HepG2 (cell line): ENCODE data around the gene MOK. TPM values are rescaled to one million over a fixed set of nuclear protein-coding genes. Genes with fewer than 3 reads are reported as not detected.

Source experiments
- ATAC-seq: fragments of 200-7000 bp; cut with Tn5 transposase; 3 replicates; pipeline ENCODE4 v1.9.1; 2020; ENCODE audit warnings: mild to moderate bottlenecking, moderate library complexity
- BruUV-seq: library from RNA; stranded (reverse); fragments of 400-500 nt; replicated peaks from 2 replicates; lab custom pipeline; 2021; lab: Mats Ljungman, UMichigan
- CTCF ChIA-PET: fragments of 300-600 bp; formaldehyde crosslinking; extraction: SDS; loops from one replicate; lab custom pipeline; 2021; ENCODE audit warnings: low total read pairs, inconsistent platforms, low intra/inter-chr PET ratio; lab: Yijun Ruan, JAX
- POLR2A ChIA-PET: fragments of 350-600 bp; sonication (Branson Sonifier 250); formaldehyde crosslinking; loops from one replicate; lab custom pipeline; 2020; ENCODE audit warnings: antibody characterized with exemption, inconsistent platforms; lab: Yijun Ruan, JAX
- DNase-seq: peaks from one replicate; pipeline ENCODE4 v3.0.0-alpha.2; 2015; ENCODE audit warnings: low spot score
- FAIRE-seq: peaks from 3 replicates; lab custom pipeline; 2011; peaks lifted over from hg19 to GRCh38; lab: Jason Lieb, UNC
- H2AFZ ChIP-seq: one replicate; pipeline ENCODE4 v1.6.1; 2011; ENCODE audit warnings: low read length, inconsistent platforms
- H3K27ac ChIP-seq: fragments of 300-600 bp; 3 replicates; pipeline ENCODE4 v1.8.0; 2011; ENCODE audit warnings: mixed run types, mild to moderate bottlenecking, mixed read lengths, low read length, inconsistent platforms; ENCODE audit not compliant: insufficient read depth; ENCODE audit errors: extremely low read length
- H3K27me3 ChIP-seq, 2 experiments: fragments of 200-600 bp in 1 of 2; 2 replicates in 1 of 2; 3 replicates in 1 of 2; pipeline versions ENCODE4 v1.6.0 to v1.8.0; 2011; ENCODE audit warnings: low read length in 2 of 2, mild to moderate bottlenecking in 2 of 2, moderate library complexity in 2 of 2, inconsistent platforms in 1 of 2; ENCODE audit not compliant: insufficient read depth in 2 of 2, control insufficient read depth in 1 of 2
- H3K36me3 ChIP-seq, 2 experiments: fragments of 200-600 bp in 1 of 2; replicated peaks in 1 of 2; 2 replicates in 1 of 2; 3 replicates in 1 of 2; pipeline versions ENCODE4 v1.5.1 to v1.8.0; 2011; ENCODE audit warnings: low read length in 2 of 2, inconsistent platforms in 1 of 2; ENCODE audit not compliant: insufficient read depth in 2 of 2, control insufficient read depth in 1 of 2
- H3K4me1 ChIP-seq: 2 replicates; pipeline ENCODE4 v1.5.1; 2012; ENCODE audit warnings: low read length, inconsistent platforms; ENCODE audit not compliant: insufficient read depth
- H3K4me2 ChIP-seq: 2 replicates; pipeline ENCODE4 v1.6.0; 2011; ENCODE audit warnings: low read depth, low read length, inconsistent platforms
- H3K4me3 ChIP-seq, 3 experiments: fragments of 200-600 bp in 1 of 3; sonication (generic), shearing (Covaris generic) in 1 of 3; replicated peaks in 1 of 3; 2 replicates each; pipeline ENCODE4 v1.5.1; 2011 to 2016; ENCODE audit warnings: low read length in 3 of 3, inconsistent platforms in 2 of 3, low read depth in 2 of 3, mild to moderate bottlenecking in 2 of 3, control low read depth in 1 of 3, mixed read lengths in 1 of 3; ENCODE audit not compliant: insufficient read depth in 1 of 3
- H3K79me2 ChIP-seq: one replicate; pipeline ENCODE4 v1.6.1; 2011; ENCODE audit warnings: low read length, inconsistent platforms; ENCODE audit not compliant: insufficient read depth
- H3K9ac ChIP-seq: 2 replicates; pipeline ENCODE4 v1.6.0; 2011; ENCODE audit warnings: mild to moderate bottlenecking, low read depth, low read length, inconsistent platforms; ENCODE audit not compliant: insufficient read depth
- H3K9me3 ChIP-seq: 2 replicates; pipeline ENCODE4 v1.5.1; 2012; ENCODE audit warnings: mild to moderate bottlenecking, low read length
- H4K20me1 ChIP-seq: 2 replicates; pipeline ENCODE4 v1.6.0; 2011; ENCODE audit warnings: inconsistent platforms, mild to moderate bottlenecking, low read length, moderate library complexity; ENCODE audit not compliant: insufficient read depth
- CENPX ChIP-seq: sonication (generic); formaldehyde crosslinking; IDR thresholded peaks from 2 replicates; pipeline ENCODE4 v1.9.0; 2021; ENCODE audit warnings: mild to moderate bottlenecking, missing genetic modification reagents, moderate library complexity
- REXO4 ChIP-seq: sonication (generic); formaldehyde crosslinking; IDR thresholded peaks from 2 replicates; pipeline ENCODE4 v1.8.0; 2022; ENCODE audit warnings: missing genetic modification reagents, mild to moderate bottlenecking, borderline replicate concordance
- SNAPC2 ChIP-seq: sonication (generic); formaldehyde crosslinking; IDR thresholded peaks from 2 replicates; pipeline ENCODE4 v1.8.1; 2022; ENCODE audit warnings: mild to moderate bottlenecking, missing genetic modification reagents
- ZNF124 ChIP-seq: sonication (generic); formaldehyde crosslinking; IDR thresholded peaks from 2 replicates; pipeline ENCODE4 v1.4.0; 2020; ENCODE audit warnings: missing genetic modification reagents
- ZNF713 ChIP-seq: sonication (generic); formaldehyde crosslinking; IDR thresholded peaks from 2 replicates; pipeline ENCODE4 v1.4.0; 2020; ENCODE audit warnings: mild to moderate bottlenecking, missing genetic modification reagents
- WGBS: methylation state at CpG from one replicate; pipeline ENCODE4 v1.1.6; 2017; ENCODE audit warnings: low lambda C conversion rate; 5-methylcytosine and 5-hydroxymethylcytosine counted together
- in situ Hi-C: cut with HindIII; loops from 2 replicates; pipeline ENCODE4 v1.10.0; 2017; ENCODE audit warnings: low pct_unique_long_range_greater_than_20kb; ENCODE audit not compliant: extremely low pct_ligation_motif_present
- intact Hi-C: fragments of 100-400 bp; cut with micrococcal nuclease; formaldehyde crosslinking; loops from one replicate; pipeline ENCODE4 v1.10.0; 2022; ENCODE audit not compliant: unreplicated experiment
- polyA plus RNA-seq, 8 experiments: library from polyadenylated mRNA; depleted of rRNA in 3 of 8; stranded (reverse) in 7 of 8; unstranded in 1 of 8; fragments of >200 nt; fragmentation: Illumina TruSeq in 4 of 8; extraction: Trizol in 4 of 8; gene quantifications; 2 replicates each; pipeline versions ENCODE4 v1.2.1 to v1.2.3, GENCODE V29; 2011 to 2016; ENCODE audit warnings: low read depth in 4 of 8, missing spikeins in 1 of 8, mixed read lengths in 1 of 8; ENCODE audit not compliant: insufficient read depth in 1 of 8
- total RNA-seq, 5 experiments: library from RNA; depleted of rRNA; stranded (reverse); fragments of >200 nt; fragmentation: Illumina TruSeq; extraction: Trizol; gene quantifications; 2 replicates each; pipeline ENCODE4 v1.2.3, GENCODE V29; 2016; ENCODE audit warnings: low read depth in 1 of 5
- TF ChIP-seq, protein P1 (sequence below): sonication (generic); formaldehyde crosslinking; IDR thresholded peaks from 2 replicates; pipeline ENCODE4 v1.8.1; 2023; ENCODE audit warnings: missing genetic modification reagents, inconsistent platforms, borderline replicate concordance
- TF ChIP-seq, protein P2 (sequence below): sonication (generic); formaldehyde crosslinking; conservative IDR thresholded peaks from 2 replicates; pipeline ENCODE4 v1.4.0; 2020; ENCODE audit warnings: missing genetic modification reagents
- TF ChIP-seq, protein P3 (sequence below): IDR thresholded peaks from 2 replicates; pipeline ENCODE4 v1.6.1; 2018; ENCODE audit warnings: missing genetic modification reagents, mild to moderate bottlenecking, missing compliant biosample characterization
- TF ChIP-seq, protein P4 (sequence below): sonication (generic); formaldehyde crosslinking; IDR thresholded peaks from 2 replicates; pipeline ENCODE4 v1.8.0; 2022; ENCODE audit warnings: mild to moderate bottlenecking, missing genetic modification reagents, moderate library complexity

MOK gene
- total and polyA plus RNA-seq, 2 of the 13 experiments (the other 11 are each of a cell fraction or from before 2014, with no cell fraction given), result 15.3 to 16.9 TPM

DNA sequence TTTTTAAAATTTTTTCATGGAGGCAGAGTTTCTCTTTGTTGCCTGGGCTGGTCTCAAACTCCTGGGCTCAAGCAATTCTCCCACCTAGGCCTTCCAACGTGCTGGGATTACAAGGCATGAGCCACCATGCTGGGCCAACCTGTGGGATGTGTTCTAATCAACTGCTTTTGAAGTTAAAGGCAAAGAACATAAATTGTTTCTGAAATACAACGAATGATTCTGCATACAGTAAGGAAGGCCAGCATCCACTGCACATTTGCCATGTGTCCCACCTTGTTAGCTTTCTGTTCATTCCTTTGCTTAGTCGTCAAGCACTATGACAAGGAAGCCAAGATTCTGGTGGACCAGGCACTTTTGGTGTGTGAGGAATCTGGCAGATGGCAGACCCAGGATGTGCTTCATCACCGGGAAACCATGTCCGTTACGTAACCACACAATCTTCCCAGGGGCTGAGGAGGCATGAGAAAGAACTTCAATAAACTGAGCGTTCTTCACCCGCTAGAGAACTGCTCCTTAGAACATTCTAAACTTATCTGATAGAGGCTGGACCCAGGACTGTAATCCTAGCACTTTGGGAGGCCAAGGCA lies 24.5 kb downstream of the MOK start:
- POLR2A ChIA-PET, result no interaction called here

More for the DNA sequence above, 24.5 kb downstream of the MOK start:
- Histone ChIP-seq H3K9ac (no peak overlapping the region), H3K27me3 (no peaks in the 10 kb centered on the region), H3K79me2 (no peaks in the 10 kb centered on the region), H3K9me3 (no peaks in the 10 kb centered on the region), H4K20me1 (no peaks in the 10 kb centered on the region), H3K4me1 (peaks cover 14% of the 10 kb centered on the region), H3K27ac (no peak overlapping the region), H3K36me3 (no peaks in the 10 kb centered on the region; a peak in 1 of 5 replicates), H2AFZ (no peak overlapping the region), H3K4me2 (no peak overlapping the region), H3K4me3 (no peak overlapping the region)
- CTCF ChIA-PET, result no interaction called here
- DNase-seq (no peak), FAIRE-seq (no peak), ATAC-seq (no peak)
- 98% methylated on average over 8 of the region's 8 CpGs for WGBS
- in situ Hi-C loops (no loop called here), intact Hi-C loops (no loop called here)
- TF ChIP-seq ZNF124 (CRISPR knock-in tag) (no peak), CENPX (CRISPR knock-in tag) (no peak), SNAPC2 (CRISPR knock-in tag) (no peak), REXO4 (CRISPR knock-in tag) (no peak), ZNF713 (CRISPR knock-in tag) (no peak)
- TF ChIP-seq, protein P1, sequence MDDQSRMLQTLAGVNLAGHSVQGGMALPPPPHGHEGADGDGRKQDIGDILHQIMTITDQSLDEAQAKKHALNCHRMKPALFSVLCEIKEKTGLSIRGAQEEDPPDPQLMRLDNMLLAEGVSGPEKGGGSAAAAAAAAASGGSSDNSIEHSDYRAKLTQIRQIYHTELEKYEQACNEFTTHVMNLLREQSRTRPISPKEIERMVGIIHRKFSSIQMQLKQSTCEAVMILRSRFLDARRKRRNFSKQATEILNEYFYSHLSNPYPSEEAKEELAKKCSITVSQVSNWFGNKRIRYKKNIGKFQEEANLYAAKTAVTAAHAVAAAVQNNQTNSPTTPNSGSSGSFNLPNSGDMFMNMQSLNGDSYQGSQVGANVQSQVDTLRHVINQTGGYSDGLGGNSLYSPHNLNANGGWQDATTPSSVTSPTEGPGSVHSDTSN (CRISPR knock-in tag), result no peak
- TF ChIP-seq, protein P2, sequence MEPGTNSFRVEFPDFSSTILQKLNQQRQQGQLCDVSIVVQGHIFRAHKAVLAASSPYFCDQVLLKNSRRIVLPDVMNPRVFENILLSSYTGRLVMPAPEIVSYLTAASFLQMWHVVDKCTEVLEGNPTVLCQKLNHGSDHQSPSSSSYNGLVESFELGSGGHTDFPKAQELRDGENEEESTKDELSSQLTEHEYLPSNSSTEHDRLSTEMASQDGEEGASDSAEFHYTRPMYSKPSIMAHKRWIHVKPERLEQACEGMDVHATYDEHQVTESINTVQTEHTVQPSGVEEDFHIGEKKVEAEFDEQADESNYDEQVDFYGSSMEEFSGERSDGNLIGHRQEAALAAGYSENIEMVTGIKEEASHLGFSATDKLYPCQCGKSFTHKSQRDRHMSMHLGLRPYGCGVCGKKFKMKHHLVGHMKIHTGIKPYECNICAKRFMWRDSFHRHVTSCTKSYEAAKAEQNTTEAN, result no peak
- TF ChIP-seq, protein P3, sequence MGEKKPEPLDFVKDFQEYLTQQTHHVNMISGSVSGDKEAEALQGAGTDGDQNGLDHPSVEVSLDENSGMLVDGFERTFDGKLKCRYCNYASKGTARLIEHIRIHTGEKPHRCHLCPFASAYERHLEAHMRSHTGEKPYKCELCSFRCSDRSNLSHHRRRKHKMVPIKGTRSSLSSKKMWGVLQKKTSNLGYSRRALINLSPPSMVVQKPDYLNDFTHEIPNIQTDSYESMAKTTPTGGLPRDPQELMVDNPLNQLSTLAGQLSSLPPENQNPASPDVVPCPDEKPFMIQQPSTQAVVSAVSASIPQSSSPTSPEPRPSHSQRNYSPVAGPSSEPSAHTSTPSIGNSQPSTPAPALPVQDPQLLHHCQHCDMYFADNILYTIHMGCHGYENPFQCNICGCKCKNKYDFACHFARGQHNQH (CRISPR knock-in tag), result no peak
- TF ChIP-seq, protein P4, sequence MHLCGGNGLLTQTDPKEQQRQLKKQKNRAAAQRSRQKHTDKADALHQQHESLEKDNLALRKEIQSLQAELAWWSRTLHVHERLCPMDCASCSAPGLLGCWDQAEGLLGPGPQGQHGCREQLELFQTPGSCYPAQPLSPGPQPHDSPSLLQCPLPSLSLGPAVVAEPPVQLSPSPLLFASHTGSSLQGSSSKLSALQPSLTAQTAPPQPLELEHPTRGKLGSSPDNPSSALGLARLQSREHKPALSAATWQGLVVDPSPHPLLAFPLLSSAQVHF (CRISPR knock-in tag), result no peak
- BruUV-seq, result no TSS peak
